Choroid plexus epithelial cell (primary cell): ENCODE results near the gene ZDHHC6.

Source experiments
- DNase-seq: peaks from one replicate; pipeline ENCODE4 v3.0.0-alpha.2; 2010; ENCODE audit warnings: low read depth
- H3K4me3 ChIP-seq: 2 replicates; pipeline ENCODE4 v1.5.1; 2011; ENCODE audit warnings: low read depth, mild to moderate bottlenecking, control low read depth, low read length, moderate library complexity
- CTCF ChIP-seq: conservative IDR thresholded peaks from 2 replicates; pipeline ENCODE4 v1.5.1; 2011; ENCODE audit warnings: low read depth, mild to moderate bottlenecking, control low read depth, inconsistent platforms, low read length, moderate library complexity

The ZDHHC6 gene

GRCh38 chr10:112404617-112405016 lies 42.1 kb downstream of the ZDHHC6 start:
- DNase-seq, result peak; percentile 18
- H3K4me3 ChIP-seq, result no peak overlapping the region
- no peak for TF ChIP-seq CTCF

GRCh38 chr10:112402917-112403316 lies 43.8 kb downstream of the ZDHHC6 start:
- TF ChIP-seq CTCF, result no peak
- no peak for DNase-seq
- no peak overlapping the region for H3K4me3 ChIP-seq

- no peak for TF ChIP-seq CTCF
- no peak for DNase-seq
- no peak overlapping the region for H3K4me3 ChIP-seq
Measured at GRCh38 chr10:112397592-112397991, 49.1 kb downstream of the ZDHHC6 start.

- no peak for TF ChIP-seq CTCF
- DNase-seq, result no peak
- no peak overlapping the region for H3K4me3 ChIP-seq
Measured at GRCh38 chr10:112395809-112396530, 50.7 kb downstream of the ZDHHC6 start.

- DNase-seq, result no peak
- no peak for TF ChIP-seq CTCF
- H3K4me3 ChIP-seq, result no peak overlapping the region
Measured at GRCh38 chr10:112394475-112394875, 52.2 kb downstream of the ZDHHC6 start.

- H3K4me3 ChIP-seq, result no peak overlapping the region
- no peak for DNase-seq
- no peak for TF ChIP-seq CTCF
Measured at GRCh38 chr10:112393827-112394226, 52.9 kb downstream of the ZDHHC6 start.

- no peak for DNase-seq
- H3K4me3 ChIP-seq, result no peak overlapping the region
- no peak for TF ChIP-seq CTCF
Measured at GRCh38 chr10:112393341-112393740, 53.4 kb downstream of the ZDHHC6 start.
